HG03571 (cell line): Measurements from ENCODE around the gene CDADC1.

Experiments
- ATAC-seq: cut with Tn5 transposase; IDR thresholded peaks from one replicate; pipeline ENCODE4 v1.9.1; 2021; ENCODE audit not compliant: unreplicated experiment

Gene CDADC1

GRCh38 chr13:49247643-49248621 lies at the start of gene CDADC1:
Gene CDADC1, plus strand, starts transcription at chr13:49247925. Its CDS starts 113 bp downstream, at chr13:49248038.
- peak; percentile 98 for ATAC-seq

DNA sequence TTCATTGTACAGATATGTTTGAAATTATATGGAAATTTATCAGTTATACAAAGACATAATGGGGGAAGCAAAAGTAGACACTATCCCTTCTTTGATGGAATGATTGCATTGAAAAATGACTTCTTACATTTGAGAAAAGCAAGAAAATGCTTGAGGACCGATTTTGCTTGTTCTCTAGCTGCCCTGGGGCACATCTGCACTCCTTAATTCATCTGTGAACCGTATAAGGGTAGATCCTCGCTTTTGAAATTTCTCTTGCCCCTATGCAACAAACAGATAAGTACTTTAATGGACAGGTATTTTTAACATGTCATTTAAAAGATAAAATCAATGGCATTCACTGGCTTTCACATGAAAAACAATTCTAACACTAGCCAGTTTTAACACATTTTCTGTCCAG lies 41.1 kb upstream of the CDADC1 start:
- no peak for ATAC-seq

GRCh38 chr13:49208619-49209018 lies 39.1 kb upstream of the CDADC1 start:
- ATAC-seq: no peak

GRCh38 chr13:49210114-49210513 lies 37.6 kb upstream of the CDADC1 start:
- no peak for ATAC-seq

DNA sequence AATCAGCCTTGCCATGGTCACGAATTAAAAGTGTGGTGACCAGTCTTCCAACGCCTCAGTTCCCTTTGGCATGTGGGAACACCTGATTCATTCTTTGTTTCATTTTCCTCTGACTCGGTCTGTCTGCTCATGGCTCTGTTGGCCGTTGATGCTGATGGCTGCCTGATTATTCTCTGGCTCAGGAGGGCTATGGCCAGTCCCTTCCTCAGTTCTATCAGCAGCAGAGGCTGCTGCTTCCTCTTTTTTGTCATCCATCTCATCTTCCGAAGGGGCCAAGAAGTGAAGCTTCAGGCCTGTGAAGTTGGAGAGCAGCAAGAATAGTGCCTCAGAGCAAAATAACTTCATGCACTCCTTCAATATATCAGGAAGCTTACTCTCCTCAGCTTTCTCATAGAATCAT lies 37.1 kb upstream of the CDADC1 start:
- ATAC-seq: no peak

- no peak for ATAC-seq
Observed at GRCh38 chr13:49213539-49213938, 34.2 kb upstream of the CDADC1 start.

- ATAC-seq: no peak
Observed at GRCh38 chr13:49213997-49214916, 33.5 kb upstream of the CDADC1 start.

DNA sequence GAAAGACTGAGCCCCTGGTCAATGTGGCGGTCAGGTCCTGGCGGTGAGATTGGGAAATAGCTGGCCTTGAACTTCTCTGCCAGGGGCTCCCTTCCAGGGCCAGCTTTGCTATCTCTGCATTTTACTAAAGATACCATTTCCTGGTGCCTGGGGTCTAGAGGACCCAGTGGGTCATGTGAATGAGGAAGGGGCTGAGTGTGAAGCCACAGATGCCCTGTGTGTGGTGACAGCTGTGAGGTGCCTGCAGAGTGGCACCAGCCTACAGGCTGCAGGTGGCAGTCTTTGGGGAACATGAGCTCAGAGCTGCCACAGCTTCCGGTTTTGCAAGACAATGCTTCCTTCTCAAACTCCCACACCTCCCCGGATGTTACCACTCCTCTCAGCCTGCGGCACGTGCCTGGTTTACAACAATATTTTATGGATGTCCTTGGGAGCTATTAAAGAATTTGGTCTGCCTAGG lies 32.8 kb upstream of the CDADC1 start:
- peak; percentile 52 for ATAC-seq

DNA sequence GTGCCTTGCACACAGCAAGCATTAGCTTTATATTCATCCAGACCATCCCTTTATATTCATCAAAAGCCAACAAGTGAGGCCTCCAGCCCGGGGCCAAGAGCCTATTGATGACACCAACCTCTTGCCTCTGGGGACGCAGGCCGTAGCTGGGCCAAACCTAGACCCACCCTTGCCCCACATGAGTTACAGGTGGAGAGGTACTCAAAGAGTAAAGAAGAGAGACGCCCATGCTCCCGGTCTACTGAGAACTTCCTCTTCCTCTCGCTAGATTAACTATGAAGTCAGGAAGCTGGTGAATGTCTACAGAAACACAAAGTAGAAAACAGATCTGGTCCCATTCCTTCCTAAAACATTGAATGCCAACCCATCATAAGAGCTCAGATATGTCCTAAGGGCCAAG lies 31.4 kb upstream of the CDADC1 start:
- no peak for ATAC-seq

GRCh38 chr13:49217962-49218492 lies 29.7 kb upstream of the CDADC1 start:
- no peak for ATAC-seq

DNA sequence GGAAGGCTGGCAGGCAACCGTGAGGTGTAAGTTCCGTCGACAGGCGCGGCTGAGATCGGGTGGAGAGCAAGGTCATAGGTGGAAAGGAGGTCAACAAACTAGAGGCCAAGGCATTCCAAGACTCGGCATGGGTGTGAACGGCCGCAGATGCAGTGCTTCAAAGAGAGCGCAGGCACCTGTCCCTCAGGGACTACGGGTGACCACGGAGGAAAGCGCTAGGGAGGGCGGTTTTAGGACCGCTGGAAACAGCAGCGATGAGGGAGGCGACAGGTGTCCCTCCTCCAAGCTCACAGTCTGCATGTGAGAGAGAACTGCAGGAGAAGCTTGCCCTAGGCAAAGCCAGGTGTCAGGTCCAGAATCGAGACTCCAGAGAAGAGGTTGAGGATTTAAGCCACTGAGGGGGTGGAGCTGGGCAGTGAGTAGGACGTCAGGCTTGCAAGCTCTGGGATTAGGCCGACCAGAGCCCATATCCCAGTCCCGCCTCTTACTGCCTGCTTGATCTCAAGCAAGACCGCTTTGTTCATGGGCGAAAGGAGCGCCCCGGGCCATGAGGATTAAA lies 29.2 kb upstream of the CDADC1 start:
- ATAC-seq: no peak

DNA sequence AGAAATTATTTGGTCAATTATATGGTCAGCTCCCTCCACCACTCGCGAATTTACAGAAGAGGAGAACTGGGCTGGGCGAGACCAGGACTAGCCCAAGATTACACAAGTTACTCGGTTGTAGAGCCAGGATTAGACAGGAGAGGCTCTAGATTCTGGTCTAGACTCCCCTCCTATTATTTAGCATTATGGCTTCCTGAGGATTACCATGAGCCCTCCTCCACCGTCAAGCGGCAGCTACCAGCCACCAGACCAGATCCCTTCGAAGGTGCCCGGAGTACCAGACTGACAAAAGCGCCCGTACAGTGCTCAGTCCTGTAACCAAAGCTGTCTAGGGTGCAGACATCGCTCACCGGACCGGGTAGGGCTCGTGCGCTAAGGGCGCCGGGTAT lies 28.1 kb upstream of the CDADC1 start:
- no peak for ATAC-seq

DNA sequence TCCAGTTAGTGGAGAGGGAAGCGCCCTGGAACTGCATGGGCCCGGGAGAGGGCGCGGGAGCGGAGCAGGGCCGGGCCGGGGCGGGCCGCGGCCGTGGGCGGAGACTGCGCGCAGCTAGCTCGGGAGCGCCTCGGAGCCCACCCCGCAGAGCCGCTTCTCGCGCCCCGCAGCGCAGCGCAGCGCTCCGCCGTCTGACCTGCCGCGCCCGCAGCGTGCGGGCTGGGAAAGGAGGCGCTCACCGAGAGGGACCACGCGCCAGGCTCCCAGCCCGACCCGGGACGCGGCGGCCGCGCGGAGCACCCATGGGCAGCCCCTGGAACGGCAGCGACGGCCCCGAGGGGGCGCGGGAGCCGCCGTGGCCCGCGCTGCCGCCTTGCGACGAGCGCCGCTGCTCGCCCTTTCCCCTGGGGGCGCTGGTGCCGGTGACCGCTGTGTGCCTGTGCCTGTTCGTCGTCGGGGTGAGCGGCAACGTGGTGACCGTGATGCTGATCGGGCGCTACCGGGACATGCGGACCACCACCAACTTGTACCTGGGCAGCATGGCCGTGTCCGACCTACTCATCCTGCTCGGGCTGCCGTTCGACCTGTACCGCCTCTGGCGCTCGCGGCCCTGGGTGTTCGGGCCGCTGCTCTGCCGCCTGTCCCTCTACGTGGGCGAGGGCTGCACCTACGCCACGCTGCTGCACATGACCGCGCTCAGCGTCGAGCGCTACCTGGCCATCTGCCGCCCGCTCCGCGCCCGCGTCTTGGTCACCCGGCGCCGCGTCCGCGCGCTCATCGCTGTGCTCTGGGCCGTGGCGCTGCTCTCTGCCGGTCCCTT lies 27.5 kb upstream of the CDADC1 start, which contains the start of gene MLNR:
TSS of gene MLNR (plus strand) at position 303 of the 820 bp plus-strand sequence. CDS start at position 303, 0 bp downstream.
- ATAC-seq: no peak

DNA sequence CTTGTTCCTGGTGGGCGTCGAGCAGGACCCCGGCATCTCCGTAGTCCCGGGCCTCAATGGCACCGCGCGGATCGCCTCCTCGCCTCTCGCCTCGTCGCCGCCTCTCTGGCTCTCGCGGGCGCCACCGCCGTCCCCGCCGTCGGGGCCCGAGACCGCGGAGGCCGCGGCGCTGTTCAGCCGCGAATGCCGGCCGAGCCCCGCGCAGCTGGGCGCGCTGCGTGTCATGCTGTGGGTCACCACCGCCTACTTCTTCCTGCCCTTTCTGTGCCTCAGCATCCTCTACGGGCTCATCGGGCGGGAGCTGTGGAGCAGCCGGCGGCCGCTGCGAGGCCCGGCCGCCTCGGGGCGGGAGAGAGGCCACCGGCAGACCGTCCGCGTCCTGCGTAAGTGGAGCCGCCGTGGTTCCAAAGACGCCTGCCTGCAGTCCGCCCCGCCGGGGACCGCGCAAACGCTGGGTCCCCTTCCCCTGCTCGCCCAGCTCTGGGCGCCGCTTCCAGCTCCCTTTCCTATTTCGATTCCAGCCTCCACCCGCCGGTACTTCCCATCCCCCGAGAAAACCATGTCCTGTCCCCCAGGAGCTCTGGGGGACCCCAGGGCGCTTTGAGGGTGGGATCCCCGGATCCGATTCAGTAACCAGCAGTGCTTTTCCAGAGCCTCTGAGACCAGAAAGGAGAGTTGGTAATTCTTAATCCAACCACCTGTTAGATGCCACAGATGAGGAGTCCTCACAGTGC lies 26.7 kb upstream of the CDADC1 start:
- ATAC-seq: no peak

GRCh38 chr13:49221590-49221965 lies 26.1 kb upstream of the CDADC1 start:
- ATAC-seq: no peak

DNA sequence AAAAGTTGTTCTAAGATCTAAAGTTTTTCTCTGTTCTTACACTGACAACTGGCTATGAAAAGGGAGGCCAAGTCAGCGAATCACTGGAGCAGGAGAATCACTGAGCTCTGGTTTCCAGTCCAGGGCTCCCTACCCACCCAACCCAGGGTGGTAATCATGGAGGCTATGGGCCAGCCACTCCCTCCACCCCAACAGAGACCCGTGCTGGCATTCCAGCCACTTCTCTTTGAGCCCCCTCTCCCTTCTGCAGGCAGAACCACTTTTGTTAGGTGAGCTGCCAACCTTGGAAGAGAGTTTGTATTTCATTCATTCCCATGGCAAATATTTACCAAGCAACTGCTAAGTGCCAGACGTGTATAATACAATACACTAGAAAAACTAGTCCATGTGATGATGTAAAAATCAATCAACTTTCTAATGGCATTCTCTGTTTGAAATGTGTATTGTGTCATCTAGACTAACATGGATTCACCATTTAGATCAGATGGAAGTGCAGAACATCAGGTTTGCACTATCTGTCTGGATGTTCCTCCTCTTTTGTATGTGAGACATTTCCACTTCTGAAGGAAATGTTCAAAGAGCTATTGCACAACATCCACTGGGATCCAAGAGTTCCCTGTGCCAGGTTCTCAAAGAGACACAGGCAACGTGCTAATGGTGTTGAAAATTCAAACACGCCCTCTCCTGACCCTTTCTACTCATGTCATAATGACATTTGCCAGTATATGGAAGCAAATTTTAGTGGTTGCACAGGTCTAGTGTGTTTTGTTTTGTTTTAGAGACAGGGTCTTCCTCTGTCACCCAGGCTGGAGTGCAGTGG lies 22.3 kb upstream of the CDADC1 start:
- no peak for ATAC-seq

GRCh38 chr13:49226613-49227012 lies 21.1 kb upstream of the CDADC1 start:
- no peak for ATAC-seq

DNA sequence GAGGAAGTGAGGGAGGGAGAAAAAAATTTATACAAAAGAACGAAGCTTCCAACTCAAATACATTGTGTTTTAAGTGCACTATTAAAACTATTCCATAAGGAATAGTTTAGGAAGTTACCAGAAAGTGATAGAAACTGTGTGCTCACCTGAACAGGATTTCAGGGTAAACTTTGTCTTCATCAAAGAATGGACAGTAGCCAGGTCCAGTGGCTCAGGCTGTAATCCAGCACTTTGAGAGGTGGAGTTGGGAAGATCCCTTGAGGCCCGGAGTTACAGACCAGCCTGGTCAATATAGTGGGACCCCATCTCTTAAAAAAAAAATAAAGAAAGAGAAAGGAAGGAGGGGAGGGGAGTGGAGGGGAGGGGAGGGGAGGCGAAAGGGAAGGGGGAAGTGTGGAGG lies 13.0 kb upstream of the CDADC1 start:
- ATAC-seq: no peak
